ENCODE measurements around the gene TMEM232.

Gene TMEM232

GRCh38 chr5:110383231-110383630 is 343.2 kb downstream of the TMEM232 start:
- DNase-seq: no peak

DNA sequence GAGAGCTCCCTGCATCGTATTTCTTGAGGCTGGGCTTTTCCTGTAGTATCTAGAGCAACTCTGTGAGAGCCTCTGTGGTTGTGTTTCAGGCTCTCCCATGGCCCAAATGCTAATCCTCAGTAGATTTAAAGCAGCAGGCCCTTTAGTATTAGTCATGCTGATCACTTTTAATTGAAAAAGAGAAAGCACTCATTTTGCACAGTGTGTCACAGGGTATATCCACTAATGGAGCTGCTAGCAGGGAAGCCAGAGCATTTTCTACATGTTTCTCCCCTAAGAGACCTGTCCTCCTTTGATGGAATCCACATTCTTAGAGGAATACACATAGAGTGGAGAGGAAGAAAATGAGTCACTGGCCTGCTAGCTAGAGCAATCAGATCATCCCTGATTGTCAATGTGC is 348.5 kb downstream of the TMEM232 start:
- DNase-seq: no peak

DNA sequence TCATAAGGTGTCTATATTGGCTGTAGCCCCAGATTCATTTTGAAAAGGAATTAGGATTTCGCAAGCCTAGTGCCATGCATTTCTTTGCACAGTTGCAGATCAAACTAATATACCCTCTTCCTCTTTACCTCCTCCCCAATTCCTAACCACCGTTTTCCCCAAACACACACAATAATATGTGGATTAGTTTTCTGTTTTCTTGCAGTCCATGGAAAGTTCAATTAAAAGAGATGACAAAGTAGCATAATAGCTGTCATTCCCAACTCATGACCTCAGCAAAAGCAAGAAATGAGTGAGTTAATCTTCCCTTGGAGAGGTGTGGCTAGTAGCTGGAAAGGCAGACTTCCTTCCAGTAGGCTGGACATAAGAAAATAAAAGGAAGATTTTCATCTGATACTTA is 349.1 kb downstream of the TMEM232 start:
- no peak for DNase-seq

DNA sequence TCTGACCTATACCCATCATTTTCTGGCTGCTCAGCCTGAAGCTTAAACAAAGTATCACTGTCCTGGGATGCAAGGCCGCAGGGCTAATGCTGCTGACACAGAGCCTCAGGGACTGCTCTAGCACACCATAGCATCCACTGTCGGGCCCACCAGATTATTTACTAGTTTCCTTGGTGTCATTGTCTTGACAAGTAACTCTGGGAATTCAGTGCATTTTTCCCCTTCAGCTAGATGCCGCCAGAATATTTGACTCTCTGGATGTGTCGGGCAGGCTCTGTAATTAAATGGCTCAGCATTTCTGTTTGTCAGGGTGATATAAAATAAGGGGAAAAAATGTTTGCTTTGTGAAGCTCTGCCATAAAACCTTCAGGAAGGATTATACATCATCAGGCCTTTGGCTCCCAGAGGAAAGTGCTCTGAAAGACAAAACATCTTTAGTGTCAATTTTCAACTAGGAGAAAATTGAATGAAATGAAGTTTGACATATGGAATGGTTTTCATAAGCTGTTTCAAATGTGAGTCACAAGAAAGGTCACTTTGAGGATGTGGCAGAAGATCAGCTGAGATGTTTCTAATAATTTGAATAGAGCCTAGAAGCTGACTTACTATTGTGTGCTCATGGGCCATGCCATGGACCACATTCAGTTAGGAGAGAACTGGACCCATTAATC is 350.1 kb downstream of the TMEM232 start:
- DNase-seq: no peak

- no peak for DNase-seq
These were observed 354.8 kb downstream of the TMEM232 start for GRCh38 chr5:110371725-110372041.

- DNase-seq: no peak
These were observed 355.3 kb downstream of the TMEM232 start for GRCh38 chr5:110371011-110371724.

Data from NCI-H2171 treated with DMSO at 0.1 percent for 48 hours (cell line).